Brain microvascular endothelial cell (primary cell): ENCODE measurements around the gene MTCH1.

Source experiments
- DNase-seq: peaks from one replicate; pipeline ENCODE4 v3.0.0-alpha.2; 2020
- H3K27ac ChIP-seq: fragments of 250-450 bp; sonication (Bioruptor Pico); 2 replicates; pipeline ENCODE4 v1.5.1; 2020; ENCODE audit warnings: mild to moderate bottlenecking, moderate library complexity
- H3K27me3 ChIP-seq: fragments of 250-450 bp; sonication (Bioruptor Pico); replicated peaks from 2 replicates; pipeline ENCODE4 v1.5.1; 2020; ENCODE audit warnings: mild to moderate bottlenecking
- H3K36me3 ChIP-seq: fragments of 250-450 bp; sonication (Bioruptor Pico); replicated peaks from 2 replicates; pipeline ENCODE4 v1.5.1; 2020; ENCODE audit warnings: mild to moderate bottlenecking
- H3K4me3 ChIP-seq: 2 replicates; pipeline ENCODE4 v1.5.1; 2011; ENCODE audit warnings: low read depth, mild to moderate bottlenecking, control low read depth, low read length, moderate library complexity
- in situ Hi-C: cut with HindIII; loops from 2 replicates; pipeline ENCODE4 v1.10.0; 2017; ENCODE audit warnings: low sequenced_read_pairs, low pct_ligation_motif_present
- TF ChIP-seq, protein P1 (sequence below): IDR thresholded peaks from 2 replicates; pipeline ENCODE4 v1.5.1; 2011; ENCODE audit warnings: low read depth, mild to moderate bottlenecking, moderate library complexity, low read length, control low read depth, inconsistent platforms; ENCODE audit errors: missing control alignments

The MTCH1 gene

DNA sequence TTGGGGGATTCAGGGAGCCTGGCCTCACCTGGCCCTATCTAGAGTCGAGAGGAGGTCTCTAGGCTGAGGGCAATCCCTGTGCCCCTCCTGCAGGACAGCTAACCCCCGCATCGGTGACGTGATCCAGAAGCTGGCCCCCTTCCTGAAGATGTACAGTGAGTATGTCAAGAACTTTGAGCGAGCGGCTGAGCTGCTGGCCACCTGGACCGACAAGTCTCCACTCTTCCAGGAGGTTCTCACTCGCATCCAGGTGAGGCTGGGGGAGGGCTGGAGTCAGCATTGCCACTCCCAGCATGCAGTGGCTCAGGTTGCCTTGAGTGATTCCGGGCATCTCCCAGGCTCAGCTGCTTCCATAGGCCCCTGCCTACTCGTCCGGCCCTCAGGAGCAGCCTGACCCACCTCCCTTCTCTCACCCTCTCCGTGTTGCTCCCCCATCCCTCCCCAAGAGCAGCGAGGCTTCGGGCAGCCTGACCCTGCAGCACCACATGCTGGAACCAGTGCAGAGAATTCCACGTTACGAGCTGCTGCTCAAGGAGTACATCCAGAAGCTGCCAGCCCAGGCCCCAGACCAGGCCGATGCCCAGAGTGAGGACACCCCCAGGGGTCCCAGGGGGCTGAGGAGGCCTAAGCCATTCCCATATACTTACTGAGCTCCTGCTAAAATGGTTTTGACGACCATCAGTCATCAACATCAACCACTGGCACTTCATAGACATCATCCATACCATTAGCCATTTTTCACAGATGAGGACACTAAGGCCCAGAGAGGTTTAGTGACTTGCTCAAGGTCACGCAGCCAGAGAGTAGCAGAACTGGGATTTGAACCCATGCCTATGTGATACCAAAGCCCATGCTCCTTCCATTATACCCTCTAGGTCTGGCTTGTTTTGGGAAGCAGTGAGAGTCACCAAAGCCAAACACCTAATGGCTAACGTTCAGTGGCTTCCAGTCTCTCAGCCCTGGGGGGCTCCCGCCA is 27.8 kb upstream of the MTCH1 start:
- TF ChIP-seq, protein P1, sequence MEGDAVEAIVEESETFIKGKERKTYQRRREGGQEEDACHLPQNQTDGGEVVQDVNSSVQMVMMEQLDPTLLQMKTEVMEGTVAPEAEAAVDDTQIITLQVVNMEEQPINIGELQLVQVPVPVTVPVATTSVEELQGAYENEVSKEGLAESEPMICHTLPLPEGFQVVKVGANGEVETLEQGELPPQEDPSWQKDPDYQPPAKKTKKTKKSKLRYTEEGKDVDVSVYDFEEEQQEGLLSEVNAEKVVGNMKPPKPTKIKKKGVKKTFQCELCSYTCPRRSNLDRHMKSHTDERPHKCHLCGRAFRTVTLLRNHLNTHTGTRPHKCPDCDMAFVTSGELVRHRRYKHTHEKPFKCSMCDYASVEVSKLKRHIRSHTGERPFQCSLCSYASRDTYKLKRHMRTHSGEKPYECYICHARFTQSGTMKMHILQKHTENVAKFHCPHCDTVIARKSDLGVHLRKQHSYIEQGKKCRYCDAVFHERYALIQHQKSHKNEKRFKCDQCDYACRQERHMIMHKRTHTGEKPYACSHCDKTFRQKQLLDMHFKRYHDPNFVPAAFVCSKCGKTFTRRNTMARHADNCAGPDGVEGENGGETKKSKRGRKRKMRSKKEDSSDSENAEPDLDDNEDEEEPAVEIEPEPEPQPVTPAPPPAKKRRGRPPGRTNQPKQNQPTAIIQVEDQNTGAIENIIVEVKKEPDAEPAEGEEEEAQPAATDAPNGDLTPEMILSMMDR, result no peak
- in situ Hi-C loops, result loop anchor here (25.0 kb wide), 1 partner anchor 252 kb away; no protein-coding TSS in a partner anchor
- no peaks in the 10 kb centered on the region for H3K36me3 ChIP-seq

DNA sequence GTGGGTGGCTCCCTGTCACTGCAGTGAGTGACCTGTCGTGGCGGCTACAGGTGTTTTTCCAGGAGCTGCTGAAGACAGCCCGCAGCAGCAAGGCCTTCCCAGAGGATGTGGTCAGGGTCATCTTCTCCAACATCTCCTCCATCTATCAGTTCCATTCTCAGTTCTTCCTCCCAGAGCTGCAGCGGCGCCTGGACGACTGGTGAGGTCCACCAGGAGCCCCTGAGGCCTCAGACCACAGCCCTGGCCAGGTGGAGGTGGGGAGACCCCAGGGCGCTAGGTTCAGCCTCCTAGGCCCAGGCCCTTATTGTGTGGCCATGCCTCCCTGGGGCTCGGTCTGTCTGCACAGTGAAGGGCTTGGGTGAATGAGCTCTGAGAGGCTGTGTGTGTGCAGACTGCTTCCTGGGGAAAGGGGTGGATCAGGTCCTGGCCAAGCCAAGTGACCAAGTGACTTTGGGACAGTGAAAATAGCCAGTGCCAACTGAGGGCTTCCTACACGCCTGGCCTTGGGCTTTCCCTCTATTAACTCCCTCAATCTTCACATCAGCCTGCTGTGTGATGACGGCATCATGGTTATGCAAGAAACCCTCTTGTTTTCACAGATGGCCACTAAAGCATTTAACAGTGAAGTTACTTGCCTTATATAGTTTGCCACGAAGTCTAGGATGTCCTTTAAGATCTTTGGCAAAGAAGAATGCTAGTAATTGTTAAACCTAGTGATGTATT is 25.8 kb upstream of the MTCH1 start:
- Histone ChIP-seq H3K36me3 (no peaks in the 10 kb centered on the region), H3K27ac (no peak overlapping the region), H3K27me3 (no peaks in the 10 kb centered on the region), H3K4me3 (no peak overlapping the region)
- in situ Hi-C loops, result loop anchor here (25.0 kb wide), 1 partner anchor 250 kb away; no protein-coding TSS in a partner anchor
- peak; percentile 56 for DNase-seq
- TF ChIP-seq, protein P1, result no peak

More for the DNA sequence above, 27.8 kb upstream of the MTCH1 start:
- Histone ChIP-seq H3K27me3 (no peaks in the 10 kb centered on the region), H3K27ac (no peak overlapping the region), H3K4me3 (no peak overlapping the region)
- no peak for DNase-seq

DNA sequence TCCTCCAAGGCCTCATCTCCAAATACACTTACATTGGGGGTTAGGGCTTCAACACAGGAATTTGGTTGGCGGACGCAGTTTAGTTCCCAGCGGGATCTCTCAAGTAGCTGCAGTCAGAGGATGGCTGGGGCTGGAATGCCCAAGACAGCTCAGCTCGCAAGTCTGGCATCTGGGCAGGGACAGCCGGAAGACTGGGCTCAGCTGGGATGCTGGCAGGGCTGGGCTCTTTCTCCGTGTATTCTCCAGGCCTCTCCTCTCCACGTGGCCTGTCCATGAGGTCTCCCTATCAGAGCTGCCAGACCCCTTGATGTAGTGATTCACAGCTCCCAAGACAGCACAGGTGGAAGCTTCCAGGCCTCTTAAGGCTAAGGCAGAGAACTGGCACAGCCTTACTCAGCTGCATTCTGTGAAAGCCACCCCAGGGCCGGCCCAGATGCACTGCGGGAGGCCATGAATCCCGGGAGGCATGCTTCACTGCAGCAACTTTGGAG is 24.5 kb upstream of the MTCH1 start:
- in situ Hi-C loops, result loop anchor here (25.0 kb wide), 1 partner anchor 248 kb away; no protein-coding TSS in a partner anchor
- Histone ChIP-seq H3K27ac (no peak overlapping the region), H3K36me3 (no peaks in the 10 kb centered on the region), H3K4me3 (no peak overlapping the region), H3K27me3 (no peaks in the 10 kb centered on the region)
- TF ChIP-seq, protein P1, result no peak
- DNase-seq, result no peak

DNA sequence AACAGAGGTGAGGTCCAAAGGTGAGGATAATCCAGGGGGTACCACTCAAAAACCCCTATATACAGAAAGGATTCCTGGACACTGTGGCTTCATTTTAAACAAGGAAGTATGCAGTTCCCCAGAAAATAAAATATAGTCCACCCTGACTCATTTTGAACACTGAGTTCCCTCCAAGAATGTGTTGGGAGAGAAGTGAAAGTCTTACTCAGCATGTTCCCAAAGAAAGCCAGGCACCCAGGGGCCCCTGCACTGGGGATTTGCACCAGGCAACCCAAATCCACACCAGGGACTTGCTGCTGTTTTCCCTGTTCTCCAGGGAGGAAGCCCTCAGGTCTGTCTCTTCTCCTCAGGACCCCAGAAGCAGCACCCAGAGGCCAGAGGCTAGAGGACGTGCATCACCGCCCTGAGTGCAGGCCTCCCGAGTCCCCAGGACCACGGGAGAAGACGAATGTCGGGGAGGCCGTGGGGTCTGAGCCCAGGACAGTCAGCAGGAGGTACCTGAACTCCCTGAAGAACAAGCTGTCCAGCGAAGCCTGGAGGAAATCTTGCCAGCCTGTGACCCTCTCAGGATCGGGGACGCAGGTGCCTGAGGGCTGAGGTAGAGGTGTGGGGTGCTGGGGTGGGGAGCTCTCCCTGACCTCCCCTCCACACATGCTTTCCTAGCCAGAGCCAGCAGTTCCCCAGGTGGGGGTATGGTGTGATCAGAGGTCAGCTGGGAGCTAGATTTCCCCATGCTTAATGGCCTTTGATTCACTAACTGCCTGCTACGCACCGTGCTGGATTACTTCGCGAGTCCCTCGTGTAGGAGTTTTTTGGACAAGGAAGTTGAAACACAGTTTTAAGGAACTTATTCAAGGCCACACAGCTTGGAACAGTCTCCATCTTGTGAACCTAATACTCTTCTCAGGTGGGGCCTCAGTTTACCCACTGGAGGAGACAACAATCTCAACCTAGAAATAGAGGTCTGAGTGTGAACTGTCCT is 22.8 kb upstream of the MTCH1 start:
- TF ChIP-seq, protein P1, result no peak
- no peak for DNase-seq
- Histone ChIP-seq H3K27ac (no peak overlapping the region), H3K4me3 (no peak overlapping the region), H3K27me3 (no peaks in the 10 kb centered on the region), H3K36me3 (no peaks in the 10 kb centered on the region)
- in situ Hi-C loops, result loop anchor here (25.0 kb wide), 1 partner anchor 246 kb away; no protein-coding TSS in a partner anchor
